ENCODE data around the gene TMSB4X. TPM values are rescaled to one million over a fixed set of nuclear protein-coding genes. Genes with fewer than 3 reads are reported as not detected.

The TMSB4X gene
- total and polyA plus RNA-seq, 2 of the 13 experiments (the other 11 are each of a cell fraction or from before 2014, with no cell fraction given) = 10.5 to 29.6 TPM

GRCh38 chrX:12946406-12946805, 28.5 kb upstream of the TMSB4X start:
- in situ Hi-C loops (cut with HindIII; ENCODE audit: extremely low pct_ligation_motif_present, low pct_unique_long_range_greater_than_20kb) (no loop called here), intact Hi-C loops (cut with micrococcal nuclease; ENCODE audit: unreplicated experiment) (no loop called here)
- TF ChIP-seq IKZF4 (CRISPR knock-in tag; IDR thresholded peaks at IDR 0.05; ENCODE audit: borderline replicate concordance, low read depth, not compliant biosample characterization) (no peak), HCFC1 (IDR thresholded peaks at IDR 0.05; ENCODE audit: low read depth, low read length) (no peak), MAFF (IDR thresholded peaks at IDR 0.05; ENCODE audit: low read depth, low read length) (no peak), ZEB1 (IDR thresholded peaks at IDR 0.05; ENCODE audit: insufficient replicate concordance, low read depth) (no peak), SETDB1 (CRISPR knock-in tag; IDR thresholded peaks at IDR 0.05; ENCODE audit: borderline replicate concordance) (no peak), ZNF501 (CRISPR knock-in tag; IDR thresholded peaks at IDR 0.05) (no peak), KDM6A (CRISPR knock-in tag; IDR thresholded peaks at IDR 0.05; ENCODE audit: low read depth) (no peak), ETV6 (CRISPR knock-in tag; conservative IDR thresholded peaks at IDR 0.05) (no peak), CENPBD1 (CRISPR knock-in tag; IDR thresholded peaks at IDR 0.05; ENCODE audit: borderline replicate concordance, low read depth) (no peak), ZNF562 (CRISPR knock-in tag; IDR thresholded peaks at IDR 0.05; ENCODE audit: borderline replicate concordance) (no peak)
- H3K27me3 ChIP-seq (ENCODE audit: control insufficient read depth in 1 of 2, insufficient read depth in 2 of 2, low read length in 2 of 2) = no peaks in the 10 kb centered on the region
- 3% methylated on average over 3 of the region's 4 CpGs for WGBS (ENCODE audit: low lambda C conversion rate)
- no peaks in the 10 kb centered on the region for H3K9me3 ChIP-seq (ENCODE audit: low read length)
- BruUV-seq (replicated peaks) = no TSS peak
- POLR2A ChIA-PET = interaction anchor here (1.1 kb wide), 1 partner anchor 542 kb away, joined by 3 read pairs; no protein-coding TSS in a partner anchor
- H2AFZ ChIP-seq (ENCODE audit: low read length) = no peak overlapping the region
- no peak overlapping the region for H3K9ac ChIP-seq (ENCODE audit: insufficient read depth, low read depth, low read length)
- no peak overlapping the region for H3K4me2 ChIP-seq (ENCODE audit: low read depth, low read length)
- H3K4me3 ChIP-seq (replicated peaks in 1 of 3; ENCODE audit: insufficient read depth in 1 of 3, low read depth in 2 of 3, low read length in 3 of 3) = no peak overlapping the region
- H3K79me2 ChIP-seq (ENCODE audit: insufficient read depth, low read length) = no peaks in the 10 kb centered on the region
- CTCF ChIA-PET (ENCODE audit: low intra/inter-chr PET ratio, low total read pairs) = interaction anchor here (4.1 kb wide), 1 partner anchor 541 kb away, joined by 35 read pairs; no protein-coding TSS in a partner anchor
- no peak overlapping the region for H3K27ac ChIP-seq (ENCODE audit: extremely low read length, insufficient read depth, low read length)
- DNase-seq (ENCODE audit: low spot score) = no peak
- no peaks in the 10 kb centered on the region for H3K36me3 ChIP-seq (replicated peaks in 1 of 2; ENCODE audit: control insufficient read depth in 1 of 2, insufficient read depth in 2 of 2, low read length in 2 of 2)
- FAIRE-seq = no peak
- no peaks in the 10 kb centered on the region for H4K20me1 ChIP-seq (ENCODE audit: insufficient read depth, low read length)
- no peak for ATAC-seq
- peaks cover 49% of the 10 kb centered on the region for H3K4me1 ChIP-seq (ENCODE audit: insufficient read depth, low read length)
